Neural progenitor cell (in vitro differentiated cells): ENCODE measurements around the gene FBL.

Experiments
- CTCF ChIP-seq: fragments of 200-600 bp; sonication (generic); IDR thresholded peaks from 2 replicates; pipeline ENCODE4 v1.5.1; 2017; ENCODE audit warnings: antibody characterized with exemption, mild to moderate bottlenecking
- EZH2 ChIP-seq: fragments of 200-600 bp; sonication (generic); IDR thresholded peaks from 2 replicates; pipeline ENCODE4 v1.6.1; 2017; ENCODE audit warnings: antibody characterized with exemption, mild to moderate bottlenecking, moderate library complexity
- EZH2phosphoT487 ChIP-seq: fragments of 200-600 bp; sonication (generic); IDR thresholded peaks from 2 replicates; pipeline ENCODE4 v1.6.1; 2017; ENCODE audit warnings: antibody characterized with exemption

- TF ChIP-seq CTCF (no peak), EZH2 (no peak), EZH2phosphoT487 (no peak)
Observed at GRCh38 chr19:39890755-39891551, 44.8 kb upstream of the FBL start.
